KMS-11 (cell line): ENCODE measurements around the gene OR4K2.

ENCODE experiments used
- H2AFZ ChIP-seq: fragments of 200-600 bp; sonication (generic); 2 replicates; pipeline ENCODE4 v1.6.1; 2016; ENCODE audit warnings: antibody characterized with exemption, mixed run types, low read depth
- H3K27ac ChIP-seq: fragments of 200-600 bp; sonication (generic); 2 replicates; pipeline ENCODE4 v1.6.1; 2016; ENCODE audit warnings: mild to moderate bottlenecking, mixed run types
- H3K27me3 ChIP-seq: fragments of 200-600 bp; sonication (generic); 2 replicates; pipeline ENCODE4 v1.6.1; 2017; ENCODE audit warnings: mild to moderate bottlenecking, low read depth, mixed run types, moderate library complexity; ENCODE audit not compliant: insufficient read depth
- H3K36me3 ChIP-seq: fragments of 200-600 bp; sonication (generic); 2 replicates; pipeline ENCODE4 v1.6.1; 2017; ENCODE audit warnings: mild to moderate bottlenecking, mixed run types; ENCODE audit not compliant: insufficient read depth
- H3K4me1 ChIP-seq: fragments of 200-600 bp; sonication (generic); 2 replicates; pipeline ENCODE4 v1.6.1; 2016; ENCODE audit warnings: mild to moderate bottlenecking, low read depth, mixed run types; ENCODE audit not compliant: poor library complexity, severe bottlenecking
- H3K4me2 ChIP-seq: fragments of 200-600 bp; sonication (generic); 2 replicates; pipeline ENCODE4 v1.7.0; 2016; ENCODE audit warnings: mild to moderate bottlenecking, mixed run types
- H3K4me3 ChIP-seq: fragments of 200-600 bp; sonication (generic); IDR thresholded peaks from 2 replicates; pipeline ENCODE4 v1.6.1; 2017; ENCODE audit warnings: low read depth, low read length, mixed read lengths; ENCODE audit not compliant: insufficient read depth
- H3K79me2 ChIP-seq: fragments of 200-600 bp; sonication (generic); 2 replicates; pipeline ENCODE4 v1.6.1; 2016; ENCODE audit warnings: low read depth, mixed run types; ENCODE audit not compliant: insufficient read depth
- H3K9ac ChIP-seq: fragments of 200-600 bp; sonication (generic); 2 replicates; pipeline ENCODE4 v1.6.1; 2016; ENCODE audit warnings: mild to moderate bottlenecking, mixed run types
- H4K20me1 ChIP-seq: fragments of 200-600 bp; sonication (generic); 2 replicates; pipeline ENCODE4 v1.6.1; 2016; ENCODE audit warnings: mild to moderate bottlenecking, mixed run types; ENCODE audit not compliant: insufficient read depth
- TF ChIP-seq, protein P1 (sequence below): fragments of 200-600 bp; sonication (generic); conservative IDR thresholded peaks from 2 replicates; pipeline ENCODE4 v1.6.1; 2017; ENCODE audit warnings: low read depth, mild to moderate bottlenecking, antibody characterized with exemption, low read length, moderate library complexity, mixed read lengths

The OR4K2 gene

GRCh38 chr14:19917243-19917642, 42.3 kb downstream of the OR4K2 start:
- no peaks in the 10 kb centered on the region for H3K79me2 ChIP-seq
- TF ChIP-seq, protein P1, sequence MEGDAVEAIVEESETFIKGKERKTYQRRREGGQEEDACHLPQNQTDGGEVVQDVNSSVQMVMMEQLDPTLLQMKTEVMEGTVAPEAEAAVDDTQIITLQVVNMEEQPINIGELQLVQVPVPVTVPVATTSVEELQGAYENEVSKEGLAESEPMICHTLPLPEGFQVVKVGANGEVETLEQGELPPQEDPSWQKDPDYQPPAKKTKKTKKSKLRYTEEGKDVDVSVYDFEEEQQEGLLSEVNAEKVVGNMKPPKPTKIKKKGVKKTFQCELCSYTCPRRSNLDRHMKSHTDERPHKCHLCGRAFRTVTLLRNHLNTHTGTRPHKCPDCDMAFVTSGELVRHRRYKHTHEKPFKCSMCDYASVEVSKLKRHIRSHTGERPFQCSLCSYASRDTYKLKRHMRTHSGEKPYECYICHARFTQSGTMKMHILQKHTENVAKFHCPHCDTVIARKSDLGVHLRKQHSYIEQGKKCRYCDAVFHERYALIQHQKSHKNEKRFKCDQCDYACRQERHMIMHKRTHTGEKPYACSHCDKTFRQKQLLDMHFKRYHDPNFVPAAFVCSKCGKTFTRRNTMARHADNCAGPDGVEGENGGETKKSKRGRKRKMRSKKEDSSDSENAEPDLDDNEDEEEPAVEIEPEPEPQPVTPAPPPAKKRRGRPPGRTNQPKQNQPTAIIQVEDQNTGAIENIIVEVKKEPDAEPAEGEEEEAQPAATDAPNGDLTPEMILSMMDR: no peak
- H3K4me2 ChIP-seq: no peak overlapping the region
- H3K27me3 ChIP-seq: no peaks in the 10 kb centered on the region
- no peaks in the 10 kb centered on the region for H3K36me3 ChIP-seq
- no peaks in the 10 kb centered on the region for H3K4me1 ChIP-seq
- no peak overlapping the region for H3K4me3 ChIP-seq
- no peak overlapping the region for H3K9ac ChIP-seq
- no peak overlapping the region for H2AFZ ChIP-seq
- no peak overlapping the region for H3K27ac ChIP-seq
- no peaks in the 10 kb centered on the region for H4K20me1 ChIP-seq

- TF ChIP-seq, protein P1: no peak
- no peak overlapping the region for H3K4me3 ChIP-seq
- no peaks in the 10 kb centered on the region for H3K36me3 ChIP-seq
- H3K79me2 ChIP-seq: no peaks in the 10 kb centered on the region
- H3K4me2 ChIP-seq: no peak overlapping the region
- H3K9ac ChIP-seq: no peak overlapping the region
- no peaks in the 10 kb centered on the region for H4K20me1 ChIP-seq
- H3K27ac ChIP-seq: no peak overlapping the region
- H2AFZ ChIP-seq: no peak overlapping the region
- H3K27me3 ChIP-seq: no peaks in the 10 kb centered on the region
- H3K4me1 ChIP-seq: no peaks in the 10 kb centered on the region
These were observed 43.1 kb downstream of the OR4K2 start for GRCh38 chr14:19917955-19918518.

DNA sequence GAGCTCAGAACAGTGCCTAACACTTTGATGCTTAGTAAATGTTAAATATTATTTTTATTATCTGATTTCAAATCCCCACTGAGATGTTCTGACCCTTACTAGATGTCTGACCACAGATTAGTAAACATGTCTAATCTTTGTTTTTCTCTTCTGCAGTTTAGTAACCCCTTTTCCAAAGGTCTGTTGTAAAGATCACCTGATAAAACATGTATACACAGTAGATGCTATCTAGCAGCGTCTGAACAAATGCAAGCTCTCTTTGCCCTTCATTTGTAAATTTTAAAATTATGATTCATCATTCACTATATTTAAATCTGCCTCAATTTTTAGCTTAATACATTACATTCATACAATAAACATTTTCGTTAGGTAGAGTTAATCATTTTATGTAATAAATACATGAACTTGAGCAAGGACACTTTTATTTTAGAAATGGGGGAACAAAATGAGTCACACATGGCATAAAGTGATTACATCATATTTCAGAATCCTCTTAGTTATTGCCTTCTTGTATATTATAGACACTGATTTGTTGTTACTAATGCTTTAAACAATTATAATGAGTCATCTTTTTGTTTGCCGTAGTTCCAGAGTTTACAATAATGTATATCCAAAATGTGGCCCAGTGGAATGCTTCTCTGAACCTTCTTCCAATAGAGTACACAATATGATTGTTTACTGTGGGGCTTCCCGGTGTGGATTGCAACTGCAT, 43.8 kb downstream of the OR4K2 start:
- Histone ChIP-seq H3K9ac (no peak overlapping the region), H3K27me3 (no peaks in the 10 kb centered on the region), H3K4me1 (no peaks in the 10 kb centered on the region), H3K36me3 (no peaks in the 10 kb centered on the region), H4K20me1 (no peaks in the 10 kb centered on the region), H3K4me2 (no peak overlapping the region), H3K4me3 (no peak overlapping the region), H3K27ac (no peak overlapping the region), H2AFZ (no peak overlapping the region), H3K79me2 (no peaks in the 10 kb centered on the region)
- TF ChIP-seq, protein P1: no peak

GRCh38 chr14:19920021-19920657, 45.2 kb downstream of the OR4K2 start, which contains the start of gene OR4K5:
TSS of gene OR4K5 (plus strand) at chr14:19920607. CDS start at chr14:19920607, 0 bp downstream.
- H2AFZ ChIP-seq: no peak within 1 kb of the TSS
- TF ChIP-seq, protein P1: no peak
- H3K4me2 ChIP-seq: no peak within 1 kb of the TSS

More at GRCh38 chr14:19920021-19920657, 45.2 kb downstream of the OR4K2 start, which contains the start of gene OR4K5:
- no peaks in the 10 kb centered on the region for H3K4me1 ChIP-seq
- H3K27me3 ChIP-seq: no peaks in the 10 kb centered on the region
- no peaks in the 10 kb centered on the region for H4K20me1 ChIP-seq
- H3K9ac ChIP-seq: no peak within 1 kb of the TSS
- no peak within 1 kb of the TSS for H3K27ac ChIP-seq
- no peaks in the 10 kb centered on the region for H3K36me3 ChIP-seq
- H3K4me3 ChIP-seq: no peak within 1 kb of the TSS
- no peaks in the 10 kb centered on the region for H3K79me2 ChIP-seq
